Tibial nerve (tissue), 3 donors: ENCODE results near the gene SRSF2.

Experiments
- POLR2A ChIP-seq, 2 donors: fragments of 450-650 bp; IDR thresholded peaks; one replicate each; pipeline ENCODE4 v1.6.1; 2017; ENCODE audit warnings: antibody characterized with exemption in 2 of 2, mild to moderate bottlenecking in 2 of 2, moderate library complexity in 2 of 2
- TF ChIP-seq, protein P1 (sequence below), 5 experiments: fragments of 200-600 bp in 3 of 5; fragments of 450-650 bp in 2 of 5; sonication (generic) in 3 of 5; IDR thresholded peaks; one replicate each; pipeline ENCODE4 v1.5.1; 2016 to 2019; ENCODE audit warnings: antibody characterized with exemption in 5 of 5, mild to moderate bottlenecking in 3 of 5, moderate library complexity in 2 of 5

DNA sequence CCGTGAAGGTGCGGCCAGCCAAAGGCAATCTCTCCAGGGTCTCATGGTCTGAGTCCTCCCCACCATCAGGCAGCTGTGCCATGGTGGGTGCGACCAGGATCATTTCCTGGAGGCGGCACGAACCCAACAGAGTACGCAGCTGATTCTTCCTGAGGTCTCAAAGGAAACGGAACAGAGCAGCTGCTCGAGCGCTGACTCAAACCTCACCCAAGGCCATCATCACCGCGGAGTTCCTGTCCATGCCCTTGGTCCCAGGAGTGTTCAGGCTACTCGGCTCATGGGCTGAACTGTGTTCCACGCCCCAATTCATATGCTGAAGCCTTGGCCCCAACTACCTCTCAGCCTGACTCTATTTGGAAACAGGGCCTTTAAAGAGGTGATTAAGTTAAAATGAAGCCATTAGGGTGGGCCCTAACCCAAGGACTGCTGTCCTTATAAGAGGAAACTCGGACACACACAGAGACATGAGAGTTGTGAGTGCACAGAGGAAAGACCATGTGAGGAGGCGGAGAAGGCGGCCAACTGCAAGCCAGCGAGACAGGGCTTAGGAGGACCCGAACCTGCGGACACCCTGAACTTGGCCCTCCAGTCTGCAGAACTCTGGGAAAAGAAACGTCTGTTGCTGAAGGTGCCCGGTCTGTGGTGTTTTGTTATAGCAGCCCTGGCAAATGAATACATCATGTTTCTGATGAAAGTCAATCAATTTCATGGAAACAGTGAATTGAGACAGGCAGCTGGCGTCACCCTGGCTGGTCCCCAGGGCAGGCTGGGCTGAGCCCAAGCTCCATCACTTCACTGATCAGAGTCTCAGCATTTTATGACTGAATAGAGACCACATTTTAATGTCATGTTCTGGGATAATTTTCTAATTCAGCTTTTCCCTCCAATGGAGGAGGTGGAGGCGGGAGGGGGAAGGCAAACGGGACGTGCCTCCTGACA, 40.1 kb downstream of the SRSF2 start:
- no peak for TF ChIP-seq POLR2A (IDR thresholded peaks at IDR 0.05)
- TF ChIP-seq, protein P1, sequence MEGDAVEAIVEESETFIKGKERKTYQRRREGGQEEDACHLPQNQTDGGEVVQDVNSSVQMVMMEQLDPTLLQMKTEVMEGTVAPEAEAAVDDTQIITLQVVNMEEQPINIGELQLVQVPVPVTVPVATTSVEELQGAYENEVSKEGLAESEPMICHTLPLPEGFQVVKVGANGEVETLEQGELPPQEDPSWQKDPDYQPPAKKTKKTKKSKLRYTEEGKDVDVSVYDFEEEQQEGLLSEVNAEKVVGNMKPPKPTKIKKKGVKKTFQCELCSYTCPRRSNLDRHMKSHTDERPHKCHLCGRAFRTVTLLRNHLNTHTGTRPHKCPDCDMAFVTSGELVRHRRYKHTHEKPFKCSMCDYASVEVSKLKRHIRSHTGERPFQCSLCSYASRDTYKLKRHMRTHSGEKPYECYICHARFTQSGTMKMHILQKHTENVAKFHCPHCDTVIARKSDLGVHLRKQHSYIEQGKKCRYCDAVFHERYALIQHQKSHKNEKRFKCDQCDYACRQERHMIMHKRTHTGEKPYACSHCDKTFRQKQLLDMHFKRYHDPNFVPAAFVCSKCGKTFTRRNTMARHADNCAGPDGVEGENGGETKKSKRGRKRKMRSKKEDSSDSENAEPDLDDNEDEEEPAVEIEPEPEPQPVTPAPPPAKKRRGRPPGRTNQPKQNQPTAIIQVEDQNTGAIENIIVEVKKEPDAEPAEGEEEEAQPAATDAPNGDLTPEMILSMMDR (IDR thresholded peaks at IDR 0.05) = no peak
